AG04449 (cell line): Measurements from ENCODE around the gene RESP18.

Experiments
- CTCF ChIA-PET: fragments of 350-600 bp; formaldehyde crosslinking; extraction: SDS; loops from one replicate; lab custom pipeline; 2021; ENCODE audit warnings: antibody characterized with exemption; lab: Yijun Ruan, JAX
- POLR2A ChIA-PET: fragments of 400-600, 350-600 bp; formaldehyde crosslinking; extraction: SDS; loops from one replicate; lab custom pipeline; 2020; ENCODE audit warnings: antibody characterized with exemption, inconsistent platforms; lab: Yijun Ruan, JAX
- DNase-seq: peaks from one replicate; pipeline ENCODE4 v3.0.0-alpha.2; 2010; ENCODE audit warnings: low read depth, low spot score
- H3K4me3 ChIP-seq: 2 replicates; pipeline ENCODE4 v1.5.1; 2011; ENCODE audit warnings: low read depth, mild to moderate bottlenecking, control low read depth, low read length
- TF ChIP-seq, protein P1 (sequence below): IDR thresholded peaks from one replicate; pipeline ENCODE4 v1.5.1; 2011; ENCODE audit warnings: mild to moderate bottlenecking, moderate library complexity, low read length, control low read depth, inconsistent platforms; ENCODE audit not compliant: insufficient read depth; ENCODE audit errors: missing control alignments

RESP18 gene

DNA sequence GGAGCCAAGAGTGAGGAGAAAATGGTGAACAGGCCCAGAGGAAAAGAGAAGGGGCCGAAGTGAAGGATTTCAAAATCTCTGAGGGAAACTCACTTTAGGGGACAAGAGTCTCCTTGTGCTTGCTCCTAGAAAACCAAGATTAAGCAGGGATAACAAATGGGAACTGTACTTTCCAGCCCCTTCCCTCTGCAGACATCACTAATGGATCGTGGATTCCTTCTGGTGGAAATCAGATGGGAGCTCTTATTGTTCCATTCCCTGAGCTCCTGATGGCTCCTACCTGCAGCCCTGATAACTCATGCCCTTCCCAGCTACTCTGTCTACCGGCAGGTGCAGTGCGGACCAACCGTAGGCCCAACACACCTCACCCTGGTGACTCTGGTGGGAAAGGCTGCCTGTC lies 20.6 kb upstream of the RESP18 start:
- ChIA-PET CTCF (interaction anchor here (0.9 to 6.6 kb wide), 16 partner anchors 8 to 194 kb away, joined by 3 to 78 read pairs (median 6); no protein-coding TSS in a partner anchor), POLR2A (interaction anchor here (0.6 kb wide), 1 partner anchor 75 kb away, joined by 5 read pairs; no protein-coding TSS in a partner anchor)
- no peak overlapping the region for H3K4me3 ChIP-seq
- TF ChIP-seq, protein P1, sequence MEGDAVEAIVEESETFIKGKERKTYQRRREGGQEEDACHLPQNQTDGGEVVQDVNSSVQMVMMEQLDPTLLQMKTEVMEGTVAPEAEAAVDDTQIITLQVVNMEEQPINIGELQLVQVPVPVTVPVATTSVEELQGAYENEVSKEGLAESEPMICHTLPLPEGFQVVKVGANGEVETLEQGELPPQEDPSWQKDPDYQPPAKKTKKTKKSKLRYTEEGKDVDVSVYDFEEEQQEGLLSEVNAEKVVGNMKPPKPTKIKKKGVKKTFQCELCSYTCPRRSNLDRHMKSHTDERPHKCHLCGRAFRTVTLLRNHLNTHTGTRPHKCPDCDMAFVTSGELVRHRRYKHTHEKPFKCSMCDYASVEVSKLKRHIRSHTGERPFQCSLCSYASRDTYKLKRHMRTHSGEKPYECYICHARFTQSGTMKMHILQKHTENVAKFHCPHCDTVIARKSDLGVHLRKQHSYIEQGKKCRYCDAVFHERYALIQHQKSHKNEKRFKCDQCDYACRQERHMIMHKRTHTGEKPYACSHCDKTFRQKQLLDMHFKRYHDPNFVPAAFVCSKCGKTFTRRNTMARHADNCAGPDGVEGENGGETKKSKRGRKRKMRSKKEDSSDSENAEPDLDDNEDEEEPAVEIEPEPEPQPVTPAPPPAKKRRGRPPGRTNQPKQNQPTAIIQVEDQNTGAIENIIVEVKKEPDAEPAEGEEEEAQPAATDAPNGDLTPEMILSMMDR, result no peak
- DNase-seq, result no peak

DNA sequence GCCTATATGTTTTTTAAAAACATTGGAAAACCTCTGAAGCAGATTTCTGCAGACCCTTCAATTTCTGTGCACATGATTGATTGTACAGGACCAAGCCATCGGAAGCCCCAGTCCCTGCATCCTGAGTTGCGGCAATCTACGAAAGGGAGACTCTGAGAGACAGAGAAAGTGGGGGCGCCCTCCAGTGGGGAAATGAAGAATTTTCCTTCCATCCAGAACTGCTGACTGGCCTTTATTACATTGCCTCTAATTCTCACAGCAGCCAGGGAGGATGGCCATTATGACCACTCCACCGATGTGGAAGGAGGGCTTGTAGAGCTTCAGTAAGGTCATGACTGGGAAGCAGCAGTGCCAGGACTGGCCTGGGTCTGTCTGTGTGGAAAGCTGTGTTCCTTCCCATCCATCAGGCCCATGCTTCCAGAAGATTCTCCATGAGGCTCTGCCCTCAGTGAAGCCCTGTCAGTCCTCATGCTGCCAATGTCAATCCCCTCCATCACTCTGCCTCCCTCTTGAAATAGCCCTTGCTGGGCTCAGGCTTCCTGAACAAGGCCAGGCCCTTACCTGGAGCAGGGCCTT lies 20.0 kb upstream of the RESP18 start:
- TF ChIP-seq, protein P1, result peak; percentile 62
- DNase-seq, result no peak
- no peak overlapping the region for H3K4me3 ChIP-seq
- ChIA-PET POLR2A (no interaction called here), CTCF (interaction anchor here (0.9 to 6.6 kb wide), 17 partner anchors 8 to 198 kb away, joined by 3 to 78 read pairs (median 5); partner anchors contain the start of gene NHEJ1)

DNA sequence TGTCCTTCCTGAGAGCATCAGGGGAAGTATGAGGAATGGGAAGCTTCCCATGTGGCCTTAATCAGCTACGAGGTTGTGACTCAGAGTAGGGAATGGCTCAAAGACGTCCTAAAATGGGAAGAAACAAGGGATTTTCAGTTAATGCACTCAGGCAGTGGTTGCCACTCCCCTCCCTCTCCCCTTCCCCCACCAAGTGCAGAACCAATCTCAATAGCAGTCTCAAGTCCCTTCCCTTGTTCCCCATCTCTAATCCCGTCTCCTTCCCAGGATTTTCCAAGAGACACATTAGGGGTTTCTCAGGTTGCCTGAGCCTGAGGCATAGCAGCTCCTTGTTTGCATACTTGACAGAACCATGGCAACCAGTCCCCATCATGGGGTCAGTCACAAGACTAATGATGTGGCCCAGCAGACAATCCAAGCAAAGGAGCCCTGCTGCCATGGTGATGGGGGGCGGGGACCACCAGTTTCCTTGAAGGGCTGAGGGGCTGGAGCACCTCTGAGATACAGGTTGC lies 18.2 kb upstream of the RESP18 start:
- ChIA-PET CTCF (interaction anchor here (0.6 to 6.6 kb wide), 19 partner anchors 8 to 191 kb away, joined by 3 to 78 read pairs (median 4); partner anchors contain the start of genes DNAJB2, NHEJ1, RESP18 and SLC23A3), POLR2A (no interaction called here)
- peak; percentile 33 for DNase-seq
- H3K4me3 ChIP-seq, result no peak overlapping the region
- TF ChIP-seq, protein P1, result no peak

DNA sequence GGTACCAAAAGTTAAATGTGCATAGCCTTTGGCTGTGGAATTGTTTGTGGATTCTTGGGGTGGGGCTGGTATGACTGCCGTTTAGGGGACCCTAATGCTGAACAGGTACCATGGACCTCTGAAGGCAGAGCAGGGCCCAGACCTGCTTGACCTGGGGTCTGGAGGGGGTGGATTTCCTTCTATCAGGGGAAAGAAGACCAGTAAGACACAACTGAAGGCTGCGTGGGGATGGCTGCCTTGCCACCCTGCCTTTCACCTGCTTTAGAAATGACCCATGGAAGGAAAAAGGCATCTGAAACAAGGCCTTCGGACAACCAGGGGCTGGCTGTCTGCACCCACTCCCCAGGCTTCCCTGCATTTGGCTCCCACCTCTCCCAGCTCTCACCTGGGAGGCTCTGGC lies 17.7 kb upstream of the RESP18 start:
- H3K4me3 ChIP-seq, result no peak overlapping the region
- POLR2A ChIA-PET, result no interaction called here
- CTCF ChIA-PET, result interaction anchor here (1.1 to 6.6 kb wide), 14 partner anchors 7 to 190 kb away, joined by 3 to 78 read pairs (median 5); partner anchors contain the start of genes NHEJ1, RESP18 and SLC23A3
- TF ChIP-seq, protein P1, result no peak
- no peak for DNase-seq

DNA sequence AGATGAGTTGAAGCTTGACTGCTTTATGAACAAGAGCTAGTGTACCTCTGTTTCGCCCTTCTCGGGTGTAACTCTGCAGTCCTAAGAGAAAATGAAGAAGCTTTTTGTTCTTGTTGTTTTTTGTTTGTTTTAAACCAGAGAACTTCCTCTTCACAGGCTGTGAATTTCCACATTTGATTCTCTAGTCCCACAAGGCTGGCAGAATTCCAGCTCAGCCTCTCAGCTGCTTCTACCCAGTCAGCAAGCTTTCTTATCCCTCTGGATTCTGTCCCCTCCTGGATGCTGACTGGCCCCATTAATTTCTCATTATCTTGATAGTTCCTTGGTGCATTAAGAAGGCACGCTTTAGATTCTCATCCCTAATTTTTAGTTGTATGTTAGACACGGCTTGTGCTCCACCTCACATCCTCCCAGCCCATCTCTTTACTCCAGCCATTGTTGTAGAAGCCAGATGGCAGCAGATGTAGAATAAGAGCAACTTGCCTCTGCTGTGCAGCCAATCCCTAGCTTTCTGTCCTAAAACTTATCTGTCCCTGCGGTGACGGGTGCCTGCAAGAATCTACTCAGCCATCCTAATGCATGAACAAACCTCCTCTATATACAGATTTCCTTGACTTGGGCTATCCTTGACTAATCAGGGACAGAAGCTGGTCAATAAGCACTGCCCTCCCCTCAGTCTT lies 12.3 kb upstream of the RESP18 start:
- no peak overlapping the region for H3K4me3 ChIP-seq
- DNase-seq, result no peak
- ChIA-PET CTCF (interaction anchor here (0.7 to 1.5 kb wide), 4 partner anchors 8 to 226 kb away, joined by 3 to 5 read pairs (median 4); no protein-coding TSS in a partner anchor), POLR2A (no interaction called here)
- TF ChIP-seq, protein P1, result no peak

DNA sequence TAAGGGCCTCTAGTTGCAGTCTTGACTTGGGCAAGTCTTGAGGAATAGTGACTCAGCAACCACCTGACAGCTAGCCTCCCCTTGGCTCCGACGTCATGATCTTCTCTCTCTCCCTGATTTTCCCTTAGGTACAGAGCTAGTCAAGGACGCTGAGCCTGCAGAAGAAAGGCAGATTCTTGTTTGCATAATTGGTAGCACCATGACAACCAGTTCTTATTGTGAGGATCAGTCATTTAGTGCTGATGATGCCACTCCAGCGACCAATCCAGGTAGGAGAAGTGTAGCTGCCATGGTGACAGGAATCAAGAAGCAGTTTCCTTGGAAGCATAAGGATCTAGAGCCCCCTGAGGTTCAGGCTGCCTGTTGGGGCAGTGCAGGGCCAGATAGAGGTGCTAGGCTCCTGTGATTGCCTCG lies 2.8 kb upstream of the RESP18 start:
- TF ChIP-seq, protein P1, result no peak
- no peak for DNase-seq
- ChIA-PET POLR2A (no interaction called here), CTCF (interaction anchor here (0.8 to 2.8 kb wide), 4 partner anchors 12 to 40 kb away, joined by 3 to 11 read pairs (median 6); no protein-coding TSS in a partner anchor)
- no peak overlapping the region for H3K4me3 ChIP-seq
